NCI-H460 (cell line): ENCODE measurements around the gene SLC19A1. TPM values are rescaled to one million over a fixed set of nuclear protein-coding genes. Genes with fewer than 3 reads are reported as not detected.

Experiments
- DNase-seq: peaks from one replicate; pipeline ENCODE4 v3.0.0-alpha.2; 2016; ENCODE audit warnings: low read depth; ENCODE audit errors: extremely low read depth
- total RNA-seq: library from RNA; depleted of rRNA; stranded (reverse); fragments of >200 nt; shearing (Covaris generic); gene quantifications from 2 replicates; pipeline ENCODE4 v1.2.3, GENCODE V29; 2014

SLC19A1 gene
- total RNA-seq, 1 experiment from 2014 or later = 11.5 TPM

GRCh38 chr21:45473496-45474322 is 68.5 kb downstream of the SLC19A1 start:
- no peak for DNase-seq

- no peak for DNase-seq
These were observed 69.5 kb downstream of the SLC19A1 start for GRCh38 chr21:45472445-45473365.

GRCh38 chr21:45471525-45472221 is 70.6 kb downstream of the SLC19A1 start:
- no peak for DNase-seq

DNA sequence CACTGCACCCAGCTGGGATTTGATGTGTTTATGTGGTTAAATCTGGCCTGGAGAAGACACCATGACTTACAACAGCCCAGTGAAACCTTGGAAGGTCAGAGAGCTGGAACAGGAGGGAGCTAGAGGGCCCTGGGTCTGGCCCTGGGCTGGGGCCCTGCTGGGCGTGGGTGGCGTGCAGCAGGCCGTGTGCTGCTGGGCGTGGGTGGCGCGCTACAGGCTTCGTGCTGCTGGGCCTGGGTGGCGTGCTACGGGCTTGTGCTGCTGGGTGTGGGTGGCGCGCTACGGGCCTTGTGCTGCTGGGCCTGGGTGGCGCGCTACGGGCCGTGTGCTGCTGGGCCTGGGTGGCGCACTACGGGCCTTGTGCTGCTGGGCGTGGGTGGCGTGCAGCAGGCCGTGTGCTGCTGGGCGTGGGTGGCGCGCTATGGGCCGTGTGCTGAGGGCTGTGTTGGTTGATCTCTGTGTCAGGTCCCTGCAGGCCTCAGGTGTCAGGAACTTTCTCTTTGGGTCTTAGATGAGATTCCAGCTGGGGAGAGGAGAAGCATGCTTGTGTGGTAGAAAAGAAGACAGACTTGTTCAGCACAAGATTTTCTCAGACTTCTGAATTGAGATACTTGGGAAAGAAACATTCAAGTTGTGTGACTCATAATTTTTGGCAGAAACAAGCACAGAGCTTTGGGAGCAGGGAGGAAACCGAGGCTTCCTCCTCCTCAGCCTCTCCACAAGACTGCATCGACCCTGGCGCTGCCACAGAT is 71.3 kb downstream of the SLC19A1 start:
- no peak for DNase-seq

- no peak for DNase-seq
These were observed 72.1 kb downstream of the SLC19A1 start for GRCh38 chr21:45470087-45470515.

DNA sequence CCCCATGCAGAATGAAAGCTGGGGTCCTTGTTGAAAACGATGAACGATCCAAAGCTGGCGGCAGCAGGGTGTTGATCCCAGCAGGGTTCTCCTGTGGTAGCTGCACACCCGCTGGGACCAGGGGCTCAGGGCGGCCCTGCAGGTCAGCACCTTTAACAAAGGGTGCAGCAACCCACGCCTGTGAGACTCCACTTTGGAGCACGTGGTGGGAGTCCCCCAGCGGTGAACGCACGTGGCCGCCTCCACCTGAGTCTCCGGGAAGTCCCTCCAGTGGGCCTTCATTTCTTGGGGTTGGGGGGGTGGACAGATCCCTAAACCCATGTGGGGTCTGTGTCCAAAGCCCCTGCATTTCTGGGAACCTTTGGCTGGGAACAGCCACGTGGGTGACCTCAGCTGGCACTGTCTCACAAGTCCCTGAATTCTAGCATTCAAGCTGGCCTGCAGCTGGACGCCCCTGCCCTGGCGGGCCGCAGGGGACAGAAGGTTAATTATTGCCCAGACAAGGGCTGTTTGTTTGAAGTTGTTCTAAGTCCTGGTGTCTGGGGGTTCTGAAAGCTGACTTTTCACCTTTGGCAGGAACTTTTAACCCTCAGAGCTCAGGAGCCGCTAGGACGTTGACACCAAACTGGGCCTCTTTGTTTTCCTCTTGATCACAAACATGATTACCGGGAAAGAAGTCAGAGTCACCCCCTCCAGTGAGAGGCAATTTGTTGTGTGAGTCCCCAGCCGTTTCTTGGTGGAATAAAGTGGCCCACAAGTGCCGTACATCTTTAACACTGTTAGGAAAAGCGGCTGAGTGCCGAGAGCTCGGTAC is 72.8 kb downstream of the SLC19A1 start:
- no peak for DNase-seq

DNA sequence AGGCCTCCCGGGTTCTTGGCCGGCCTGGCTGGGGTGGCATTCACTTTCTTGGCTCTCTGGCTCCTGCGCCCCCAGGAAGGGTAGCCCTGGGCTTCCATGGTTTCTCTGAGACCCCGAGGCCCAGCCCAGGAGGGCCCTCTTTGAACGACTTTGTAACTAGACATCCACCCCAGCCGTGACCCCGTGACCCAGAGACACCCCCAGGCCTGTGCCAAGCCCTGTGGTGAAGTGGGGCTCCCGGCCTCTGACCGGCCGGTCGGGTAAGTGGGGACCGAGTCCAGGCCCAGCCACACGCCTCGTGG is 73.3 kb downstream of the SLC19A1 start:
- no peak for DNase-seq

DNA sequence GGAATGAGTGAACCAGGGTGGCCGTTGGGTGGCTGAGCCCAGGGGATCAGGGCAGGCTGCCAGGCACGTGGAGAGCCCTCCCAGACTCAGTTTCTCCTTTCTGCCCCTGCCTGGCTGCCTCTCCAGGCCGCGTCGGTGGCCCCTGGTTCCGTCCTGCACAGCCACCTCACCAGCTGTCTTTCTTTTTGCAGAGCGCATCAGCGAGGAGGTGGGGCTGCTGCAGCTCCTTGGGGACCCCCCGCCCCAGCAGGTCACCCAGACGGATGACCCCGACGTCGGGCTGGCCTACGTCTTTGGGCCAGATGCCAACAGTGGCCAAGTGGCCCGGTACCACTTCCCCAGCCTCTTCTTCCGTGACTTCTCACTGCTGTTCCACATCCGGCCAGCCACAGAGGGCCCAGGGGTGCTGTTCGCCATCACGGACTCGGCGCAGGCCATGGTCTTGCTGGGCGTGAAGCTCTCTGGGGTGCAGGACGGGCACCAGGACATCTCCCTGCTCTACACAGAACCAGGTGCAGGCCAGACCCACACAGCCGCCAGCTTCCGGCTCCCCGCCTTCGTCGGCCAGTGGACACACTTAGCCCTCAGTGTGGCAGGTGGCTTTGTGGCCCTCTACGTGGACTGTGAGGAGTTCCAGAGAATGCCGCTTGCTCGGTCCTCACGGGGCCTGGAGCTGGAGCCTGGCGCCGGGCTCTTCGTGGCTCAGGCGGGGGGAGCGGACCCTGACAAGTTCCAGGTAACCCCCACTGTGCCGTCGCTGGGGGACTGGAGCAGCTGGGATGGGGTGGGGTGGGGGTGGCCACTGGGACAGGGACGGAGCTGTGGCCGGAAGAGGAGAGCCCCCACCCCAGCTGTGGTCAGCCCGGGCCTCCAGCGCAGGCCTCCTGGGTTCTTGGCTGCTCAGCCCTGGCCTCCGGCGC is 73.9 kb downstream of the SLC19A1 start:
- DNase-seq = no peak

- DNase-seq = no peak
These were observed 74.9 kb downstream of the SLC19A1 start for GRCh38 chr21:45467221-45467779.

DNA sequence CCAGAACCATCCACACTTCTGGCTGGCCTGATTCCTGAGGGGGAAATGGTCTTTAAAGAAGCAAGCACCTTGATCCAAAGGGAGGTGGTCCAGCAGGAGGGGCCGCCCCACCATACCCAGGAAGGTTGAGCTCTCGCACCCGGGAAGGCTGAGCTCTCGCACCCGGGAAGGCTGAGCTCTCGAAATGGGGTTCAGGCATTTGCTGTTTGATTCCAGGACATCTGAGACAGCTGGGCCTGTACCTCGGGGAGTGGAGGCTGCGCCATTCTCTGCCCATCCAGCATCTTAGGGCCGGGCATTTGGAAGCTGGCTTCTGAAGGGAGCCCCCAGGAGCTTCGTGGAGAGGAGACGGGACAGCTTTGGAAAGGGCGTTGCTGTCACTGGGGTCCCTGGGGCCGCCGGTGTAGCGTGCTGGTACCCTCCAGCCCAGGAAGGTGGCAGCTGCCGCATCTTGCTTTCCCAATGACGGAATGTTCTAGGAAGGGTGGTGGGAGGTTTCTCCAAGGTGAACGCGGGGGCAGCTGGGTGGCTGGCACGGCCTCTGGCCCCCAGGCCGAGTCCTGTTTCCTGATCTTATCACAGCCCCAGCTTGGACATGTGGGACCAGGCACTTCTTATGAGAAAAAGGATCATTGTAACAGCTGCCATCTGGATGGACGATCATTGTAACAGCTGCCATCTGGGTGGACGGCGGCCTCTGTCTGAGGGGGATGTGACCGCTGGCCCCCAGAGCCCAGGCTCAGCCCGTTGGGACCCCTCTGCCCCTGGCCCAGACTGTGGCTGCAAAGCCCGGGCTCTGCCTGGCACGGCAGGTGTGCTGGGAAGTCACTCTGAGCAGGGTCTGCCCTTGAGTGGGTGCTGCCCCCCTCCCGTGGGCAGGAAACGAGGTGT is 75.7 kb downstream of the SLC19A1 start:
- no peak for DNase-seq

DNA sequence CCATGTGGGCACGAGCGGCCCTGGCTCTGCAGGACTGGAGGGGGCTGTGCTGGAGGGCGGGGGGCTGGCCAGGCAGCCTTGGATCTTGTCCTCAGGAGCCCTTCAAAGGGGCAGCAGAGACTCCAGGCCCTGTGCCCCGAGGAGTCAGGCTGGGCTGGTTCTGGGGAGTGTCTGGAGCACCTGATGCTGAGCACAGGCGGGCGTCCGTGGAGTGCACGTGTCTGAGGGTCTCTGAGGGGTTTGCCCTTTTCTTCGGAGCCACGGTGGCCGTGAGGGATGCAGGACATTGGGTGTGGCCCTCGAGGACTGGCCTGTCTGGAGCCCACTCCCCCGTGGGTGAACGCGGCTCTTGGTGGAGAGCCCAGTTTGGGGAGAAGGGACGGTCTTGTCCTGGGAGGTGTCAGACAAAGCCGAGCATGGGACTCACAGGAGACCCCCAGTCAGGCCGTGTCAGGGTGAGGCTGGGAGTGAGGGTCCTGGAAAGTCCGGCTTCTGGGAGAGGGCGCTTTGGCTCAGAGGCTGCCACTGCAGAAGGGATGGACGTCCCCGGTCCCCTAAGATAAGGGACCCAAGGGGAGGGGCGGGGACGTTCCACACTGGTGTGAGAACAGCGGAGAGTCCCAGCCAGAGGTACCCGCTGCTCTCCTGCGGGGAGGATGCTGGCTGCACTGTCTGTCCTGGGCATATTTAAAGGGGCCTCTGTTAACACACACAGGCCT is 76.5 kb downstream of the SLC19A1 start:
- DNase-seq = no peak

GRCh38 chr21:45465105-45465504 is 77.1 kb downstream of the SLC19A1 start:
- DNase-seq = no peak

GRCh38 chr21:45464309-45464708 is 77.9 kb downstream of the SLC19A1 start:
- no peak for DNase-seq

- no peak for DNase-seq
These were observed 78.4 kb downstream of the SLC19A1 start for GRCh38 chr21:45463871-45464270.

DNA sequence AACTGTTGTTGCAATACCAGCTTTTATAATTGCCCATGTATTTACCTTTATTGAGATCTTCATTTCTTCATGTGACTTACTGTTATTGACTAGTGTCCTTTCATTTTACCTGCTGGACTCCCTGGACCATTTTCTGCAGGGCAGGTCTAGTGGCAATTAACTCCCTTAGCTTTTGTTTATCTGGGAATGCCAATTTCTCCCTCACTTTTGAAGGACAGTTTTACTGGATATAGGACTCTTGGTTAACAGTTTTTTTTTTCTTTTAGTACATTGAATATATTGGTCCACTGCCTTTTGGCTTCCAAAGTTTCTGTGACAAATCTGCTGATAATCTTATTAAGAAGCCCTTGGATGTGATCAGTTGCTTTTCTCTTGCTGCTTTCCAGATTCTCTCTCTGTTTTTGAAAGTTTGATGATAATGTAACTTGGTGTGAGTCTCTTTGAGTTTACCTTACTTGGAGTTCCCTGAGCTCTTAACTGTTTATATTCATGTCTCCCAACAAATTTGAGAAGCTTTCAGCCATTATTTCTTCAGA is 80.4 kb downstream of the SLC19A1 start:
- no peak for DNase-seq

- DNase-seq = no peak
These were observed 80.9 kb downstream of the SLC19A1 start for GRCh38 chr21:45461369-45461750.
